Anterior cingulate cortex (tissue), 58 donors: ENCODE results near the gene NCAPG2.
"Not testable (repeated sequence)": the region's sequence is repeated elsewhere in the genome, so short reads cannot be mapped to it uniquely, and the experiment has no call there.

Experiments used
- DNase-seq, 58 donors: peaks; one replicate each; lab custom pipeline; 2025; lab: John Stamatoyannopoulos, UW

NCAPG2 gene

DNA sequence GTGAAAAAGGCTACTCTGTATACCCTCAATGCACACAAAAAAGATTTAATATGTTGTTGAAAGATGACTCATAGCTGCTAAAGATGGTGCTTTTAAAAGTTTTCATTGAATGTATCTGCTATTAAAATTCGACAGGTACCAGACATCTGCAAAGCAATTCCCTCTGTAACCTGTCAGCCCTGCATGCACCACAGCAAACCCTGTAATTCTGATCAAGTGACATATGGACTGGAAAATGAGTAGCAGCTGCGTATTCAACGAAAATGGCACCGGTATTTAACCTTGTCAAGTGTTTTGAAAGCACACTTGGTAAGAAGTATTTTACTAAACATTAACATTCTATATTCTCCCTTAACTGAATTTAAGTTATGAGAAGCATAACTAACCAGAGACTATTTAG lies 58.8 kb downstream of the NCAPG2 start:
- no peak for DNase-seq

DNA sequence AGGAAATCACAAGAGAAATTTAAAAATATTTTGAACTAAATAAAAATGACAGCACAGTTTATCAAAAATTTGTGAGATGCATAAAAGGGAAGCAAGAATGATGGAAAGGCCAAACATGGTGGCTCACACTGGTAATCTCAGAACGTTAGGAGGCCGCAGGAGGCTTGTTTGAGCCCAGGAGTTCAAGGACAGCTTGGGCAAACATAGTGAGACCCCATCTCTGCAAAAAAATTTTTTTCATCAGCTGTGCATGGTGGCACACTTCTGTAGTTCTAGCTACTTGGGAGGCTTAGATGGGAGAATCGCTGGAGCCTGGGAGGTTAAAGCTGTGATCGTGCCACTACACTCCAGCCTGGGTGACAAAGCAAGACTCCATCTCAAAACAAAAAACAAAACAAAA lies 62.5 kb downstream of the NCAPG2 start:
- DNase-seq, result no peak

- DNase-seq, result no peak
Measured at GRCh38 chr7:158638001-158638400, 66.6 kb downstream of the NCAPG2 start.

- no peak for DNase-seq
Measured at GRCh38 chr7:158633055-158633956, 71.3 kb downstream of the NCAPG2 start.

- no peak for DNase-seq
Measured at GRCh38 chr7:158631574-158632195, 72.9 kb downstream of the NCAPG2 start.

- not testable (repeated sequence) for DNase-seq
Measured at GRCh38 chr7:158626289-158626688, 78.3 kb downstream of the NCAPG2 start.

- no peak for DNase-seq
Measured at GRCh38 chr7:158623241-158623640, 81.4 kb downstream of the NCAPG2 start.

DNA sequence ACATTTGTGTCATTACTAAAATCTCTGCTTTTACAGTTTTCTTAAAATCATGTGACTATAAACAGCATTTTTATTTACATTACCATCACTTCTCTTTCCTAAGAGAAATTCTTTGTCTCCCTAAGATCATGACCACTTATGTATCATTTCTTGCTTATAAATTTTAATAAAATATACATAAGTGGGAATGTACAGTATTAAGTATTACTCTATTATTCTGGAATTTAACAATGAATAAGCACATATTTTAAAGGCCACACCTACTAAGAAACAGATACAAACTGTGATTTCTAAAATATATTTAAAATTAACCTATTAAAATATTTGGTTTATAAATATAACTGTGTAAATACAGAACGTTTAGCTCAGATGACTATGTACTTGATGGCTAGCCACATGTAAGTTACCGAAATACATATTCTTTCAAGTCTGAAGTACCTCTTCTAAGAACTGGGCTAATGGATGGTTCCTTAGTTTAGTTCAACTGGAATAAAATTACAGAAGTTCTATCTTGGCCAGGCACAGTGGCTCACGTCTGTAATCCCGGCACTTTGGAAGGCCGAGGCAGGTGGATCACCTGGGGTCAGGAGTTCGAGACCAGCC lies 83.7 kb downstream of the NCAPG2 start:
- DNase-seq, result no peak

DNA sequence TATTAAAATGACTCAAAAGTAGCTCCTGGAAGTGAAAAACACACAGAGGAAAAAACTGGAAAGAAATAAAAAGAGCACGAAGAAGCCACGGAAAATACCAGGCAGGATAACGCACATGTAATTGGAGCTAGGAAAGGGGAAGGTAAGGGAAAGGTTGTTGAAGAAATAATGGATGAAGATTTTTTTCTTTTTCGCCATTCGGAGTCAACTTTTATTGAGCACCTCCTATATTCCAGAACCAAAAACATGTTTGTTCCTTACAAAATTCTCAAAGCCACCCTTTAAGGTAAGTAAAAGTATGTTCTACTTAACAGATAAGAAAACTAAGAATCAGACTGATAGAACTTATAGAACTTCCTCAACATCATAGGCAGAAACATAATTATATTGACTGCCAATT lies 84.2 kb downstream of the NCAPG2 start:
- DNase-seq, result no peak

DNA sequence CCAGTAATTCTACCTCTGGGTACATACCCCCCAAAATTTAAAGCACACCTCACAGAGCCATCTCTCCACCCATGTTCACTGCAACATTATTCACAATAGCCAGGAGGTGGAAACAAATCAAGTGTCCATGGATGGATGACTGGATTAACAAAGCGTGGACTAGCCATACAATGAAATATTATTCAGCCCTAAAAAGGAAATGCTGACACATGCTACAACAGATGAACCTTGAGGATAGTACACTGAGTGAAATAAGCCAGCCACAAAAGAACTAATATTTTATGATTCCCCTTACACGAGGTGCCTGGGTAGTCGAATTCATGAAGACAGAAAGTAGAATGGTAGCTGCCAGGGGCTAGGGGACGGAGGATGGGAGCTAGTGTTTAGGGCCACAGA lies 85.9 kb downstream of the NCAPG2 start:
- no peak for DNase-seq

- no peak for DNase-seq
Measured at GRCh38 chr7:158617737-158618128, 86.9 kb downstream of the NCAPG2 start.

GRCh38 chr7:158616050-158616449 lies 88.6 kb downstream of the NCAPG2 start:
- DNase-seq, result no peak

- no peak for DNase-seq
Measured at GRCh38 chr7:158614700-158615099, 89.9 kb downstream of the NCAPG2 start.

DNA sequence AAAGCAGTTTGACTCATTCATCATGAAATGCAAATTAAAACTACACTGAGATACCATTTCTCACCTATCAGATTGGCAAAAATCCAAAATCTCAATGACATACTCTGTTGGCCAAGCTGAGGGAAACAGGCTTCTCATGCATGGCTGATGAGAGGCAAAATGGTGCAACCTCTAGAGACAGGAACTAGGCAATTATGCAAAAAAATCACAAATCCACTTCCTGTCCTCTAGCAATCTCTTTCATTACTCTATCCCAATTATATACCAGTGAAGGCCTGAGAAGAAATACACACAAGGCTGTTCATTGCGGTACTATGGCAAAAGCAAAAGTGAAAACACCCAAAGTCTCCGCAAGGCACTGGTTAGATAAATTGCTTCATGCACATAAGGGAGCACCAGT lies 91.1 kb downstream of the NCAPG2 start:
- DNase-seq, result no peak

DNA sequence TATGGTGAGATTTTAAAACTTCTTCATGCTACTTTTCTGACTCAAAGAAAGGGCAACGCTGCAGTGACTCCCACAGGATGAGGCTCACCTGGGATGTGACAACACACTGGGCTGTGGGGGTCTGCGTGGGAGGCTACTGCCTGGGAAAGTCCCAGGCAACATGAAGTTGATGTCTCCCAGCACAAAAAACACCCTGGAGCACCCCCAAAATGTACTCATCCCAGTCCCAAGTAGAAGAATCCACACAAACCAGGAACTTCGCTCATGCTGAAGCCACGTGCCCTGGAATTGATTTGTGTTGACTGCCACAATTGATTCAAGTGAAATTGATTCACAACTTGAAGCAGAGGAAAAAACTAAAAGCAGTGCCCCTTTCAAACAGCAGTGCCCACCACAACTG lies 92.1 kb downstream of the NCAPG2 start:
- no peak for DNase-seq

DNA sequence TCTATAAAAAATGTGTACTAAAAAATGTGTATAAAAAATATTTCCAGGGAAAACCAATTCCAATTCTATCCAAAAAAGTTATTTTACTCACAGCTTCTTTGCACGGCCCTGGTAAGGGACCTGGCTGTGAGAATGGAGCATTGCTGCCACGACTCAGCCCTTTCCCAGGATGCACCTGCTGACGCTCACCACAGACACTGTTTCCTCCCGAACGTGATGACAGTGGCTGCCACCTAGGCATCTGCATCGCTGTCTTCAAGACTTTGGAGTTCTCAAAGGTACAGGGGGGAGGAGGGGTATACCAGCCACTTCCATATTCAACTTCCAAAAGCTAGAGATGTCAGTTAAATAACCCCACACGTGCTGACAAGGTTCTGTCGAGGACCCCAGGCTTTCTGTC lies 93.1 kb downstream of the NCAPG2 start:
- no peak for DNase-seq

GRCh38 chr7:158609313-158609974 lies 95.2 kb downstream of the NCAPG2 start:
- no peak for DNase-seq

- DNase-seq, result no peak
Measured at GRCh38 chr7:158607563-158607962, 97.0 kb downstream of the NCAPG2 start.

GRCh38 chr7:158606671-158607424 lies 97.8 kb downstream of the NCAPG2 start:
- no peak for DNase-seq

DNA sequence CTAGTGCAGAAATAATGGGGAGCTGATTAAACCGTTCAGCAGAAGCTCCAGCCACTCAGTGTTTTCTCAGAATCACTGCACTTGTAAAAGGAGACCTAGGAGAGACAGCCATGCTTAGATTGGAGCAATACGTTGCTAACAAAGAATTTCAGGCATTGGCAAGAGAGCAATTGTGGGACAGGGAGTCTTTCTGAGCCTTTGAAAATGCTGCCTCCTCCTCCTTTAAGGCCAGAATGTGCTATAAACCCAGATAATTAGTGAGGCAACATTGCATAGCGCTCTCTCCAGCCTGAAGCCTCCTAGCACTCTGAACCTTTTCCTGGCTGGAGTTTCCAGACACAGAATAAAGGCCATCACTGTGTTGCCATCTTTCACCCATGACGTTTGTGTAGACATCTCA lies 98.5 kb downstream of the NCAPG2 start:
- DNase-seq, result no peak
